Ascending aorta (tissue), 2 donors: ENCODE results near the gene ELANE. TPM values are rescaled to one million over a fixed set of nuclear protein-coding genes. Genes with fewer than 3 reads are reported as not detected.

ENCODE experiments used
- DNase-seq, 2 donors: peaks; one replicate each; pipeline ENCODE4 v3.0.0-alpha.2; 2019; ENCODE audit warnings: low spot score in 2 of 2
- H3K27ac ChIP-seq, 2 donors: fragments of 200-600 bp; sonication (generic); one replicate each; pipeline ENCODE4 v1.5.1; 2016 to 2017; ENCODE audit warnings: mild to moderate bottlenecking in 1 of 2
- H3K27me3 ChIP-seq: fragments of 200-600 bp; sonication (generic); one replicate; pipeline ENCODE4 v1.5.1; 2017
- H3K36me3 ChIP-seq, 2 donors: fragments of 200-600 bp; sonication (generic); one replicate each; pipeline ENCODE4 v1.5.1; 2016
- H3K4me1 ChIP-seq, 2 donors: fragments of 200-600 bp; sonication (generic); one replicate each; pipeline ENCODE4 v1.5.1; 2016 to 2017; ENCODE audit warnings: mild to moderate bottlenecking in 1 of 2
- H3K4me3 ChIP-seq, 2 donors: fragments of 200-600 bp; sonication (generic); one replicate each; pipeline ENCODE4 v1.5.1; 2016 to 2017; ENCODE audit warnings: mild to moderate bottlenecking in 1 of 2
- H3K9me3 ChIP-seq, 2 donors: fragments of 200-600 bp; sonication (generic); one replicate each; pipeline ENCODE4 v1.5.1; 2016
- CTCF ChIP-seq, 3 experiments: fragments of 200-600 bp in 2 of 3; fragments of 450-650 bp in 1 of 3; sonication (generic) in 2 of 3; IDR thresholded peaks; one replicate each; pipeline ENCODE4 v1.5.1; 2016 to 2019; ENCODE audit warnings: antibody characterized with exemption in 3 of 3, mild to moderate bottlenecking in 1 of 3, moderate library complexity in 1 of 3
- intact Hi-C: fragments of 100-400 bp; cut with DNase I; formaldehyde crosslinking; loops from one replicate; pipeline ENCODE4 v1.15.1; 2023
- total RNA-seq: library from RNA; depleted of rRNA; stranded (reverse); fragments of >200 nt; gene quantifications from one replicate; pipeline ENCODE4 v1.1.0, GENCODE V29; 2016

The ELANE gene
- total RNA-seq, 1 donor from 2014 or later = not detected

GRCh38 chr19:900302-901111 lies 48.4 kb downstream of the ELANE start:
- Histone ChIP-seq H3K27ac (no peak overlapping the region), H3K4me1 (no peaks in the 10 kb centered on the region), H3K36me3 (peaks cover 7 to 31% of the 10 kb centered on the region in 2 donors), H3K4me3 (no peak overlapping the region), H3K27me3 (no peaks in the 10 kb centered on the region), H3K9me3 (no peaks in the 10 kb centered on the region)
- no peak for DNase-seq
- no peak for TF ChIP-seq CTCF (IDR thresholded peaks at IDR 0.05)
- intact Hi-C loops = no loop called here

- intact Hi-C loops = no loop called here
- Histone ChIP-seq H3K4me3 (no peak overlapping the region), H3K9me3 (no peaks in the 10 kb centered on the region), H3K27ac (no peak overlapping the region), H3K36me3 (peaks cover 7 to 31% of the 10 kb centered on the region in 2 donors), H3K27me3 (no peaks in the 10 kb centered on the region), H3K4me1 (no peaks in the 10 kb centered on the region)
- TF ChIP-seq CTCF (IDR thresholded peaks at IDR 0.05) = no peak
- no peak for DNase-seq
Observed at GRCh38 chr19:901216-902092, 49.4 kb downstream of the ELANE start.

- intact Hi-C loops = no loop called here
- Histone ChIP-seq H3K27ac (no peak overlapping the region), H3K4me1 (no peaks in the 10 kb centered on the region), H3K36me3 (peaks cover 7 to 31% of the 10 kb centered on the region in 2 donors), H3K9me3 (no peaks in the 10 kb centered on the region), H3K27me3 (no peaks in the 10 kb centered on the region), H3K4me3 (no peak overlapping the region)
- no peak for TF ChIP-seq CTCF (IDR thresholded peaks at IDR 0.05)
- DNase-seq = no peak
Observed at GRCh38 chr19:902093-902370, 49.9 kb downstream of the ELANE start.

- H3K4me1 ChIP-seq = no peaks in the 10 kb centered on the region
- H3K4me3 ChIP-seq = no peak overlapping the region
- peaks cover 7 to 27% of the 10 kb centered on the region in 2 donors for H3K36me3 ChIP-seq
- no peaks in the 10 kb centered on the region for H3K27me3 ChIP-seq
- no peak for TF ChIP-seq CTCF (IDR thresholded peaks at IDR 0.05)
- no peak overlapping the region for H3K27ac ChIP-seq
- DNase-seq = no peak
- H3K9me3 ChIP-seq = no peaks in the 10 kb centered on the region
- intact Hi-C loops = no loop called here
Observed at GRCh38 chr19:902446-903226, 50.5 kb downstream of the ELANE start.

- Histone ChIP-seq H3K4me1 (no peaks in the 10 kb centered on the region), H3K4me3 (no peak overlapping the region), H3K27ac (no peak overlapping the region), H3K27me3 (no peaks in the 10 kb centered on the region), H3K36me3 (peaks cover 7 to 27% of the 10 kb centered on the region in 2 donors), H3K9me3 (no peaks in the 10 kb centered on the region)
- no peak for TF ChIP-seq CTCF (IDR thresholded peaks at IDR 0.05)
- intact Hi-C loops = no loop called here
- no peak for DNase-seq
Observed at GRCh38 chr19:903266-903797, 51.2 kb downstream of the ELANE start.
